ENCODE measurements around the gene FTCDNL1. TPM values are rescaled to one million over a fixed set of nuclear protein-coding genes. Genes with fewer than 3 reads are reported as not detected.

The FTCDNL1 gene
- polyA plus RNA-seq, 10 donors, result 1.4 to 3.0 (median 2.2) TPM

- peak in 1 of 3 donors; percentile 69 for DNase-seq
These were observed 59.7 kb downstream of the FTCDNL1 start for GRCh38 chr2:199791326-199791725.

GRCh38 chr2:199784512-199784911, 66.5 kb downstream of the FTCDNL1 start:
- DNase-seq, result no peak

- no peak for DNase-seq
These were observed 71.4 kb downstream of the FTCDNL1 start for GRCh38 chr2:199779589-199779988.

- DNase-seq, result no peak
These were observed 72.3 kb downstream of the FTCDNL1 start for GRCh38 chr2:199778655-199779054.

GRCh38 chr2:199777916-199778315, 73.1 kb downstream of the FTCDNL1 start:
- no peak for DNase-seq

GRCh38 chr2:199777315-199777714, 73.7 kb downstream of the FTCDNL1 start:
- DNase-seq, result no peak

GRCh38 chr2:199775267-199775666, 75.7 kb downstream of the FTCDNL1 start:
- peak in 1 of 3 donors; percentile 69 for DNase-seq

- DNase-seq, result no peak
These were observed 78.7 kb downstream of the FTCDNL1 start for GRCh38 chr2:199772035-199772976.

- no peak for DNase-seq
These were observed 80.3 kb downstream of the FTCDNL1 start for GRCh38 chr2:199770716-199771115.

- no peak for DNase-seq
These were observed 85.3 kb downstream of the FTCDNL1 start for GRCh38 chr2:199765646-199766045.

- no peak for DNase-seq
These were observed 86.7 kb downstream of the FTCDNL1 start for GRCh38 chr2:199764273-199764800.

GRCh38 chr2:199762963-199763362, 88.0 kb downstream of the FTCDNL1 start:
- no peak for DNase-seq

GRCh38 chr2:199760574-199760973, 90.4 kb downstream of the FTCDNL1 start:
- no peak for DNase-seq

GRCh38 chr2:199757233-199757870, 93.6 kb downstream of the FTCDNL1 start:
- DNase-seq, result peak; percentile 78 to 88 (median 78)

- DNase-seq, result no peak
These were observed 94.2 kb downstream of the FTCDNL1 start for GRCh38 chr2:199756743-199757142.

- no peak for DNase-seq
These were observed 94.8 kb downstream of the FTCDNL1 start for GRCh38 chr2:199756211-199756610.

GRCh38 chr2:199754766-199755165, 96.2 kb downstream of the FTCDNL1 start:
- DNase-seq, result no peak

- DNase-seq, result no peak
These were observed 99.4 kb downstream of the FTCDNL1 start for GRCh38 chr2:199751492-199752120.

GRCh38 chr2:199749571-199749970, 101.4 kb downstream of the FTCDNL1 start:
- no peak for DNase-seq

GRCh38 chr2:199744724-199745123, 106.3 kb downstream of the FTCDNL1 start:
- peak in 1 of 3 donors; percentile 67 for DNase-seq

GRCh38 chr2:199744260-199744659, 106.7 kb downstream of the FTCDNL1 start:
- DNase-seq, result no peak

GRCh38 chr2:199743415-199744120, 107.4 kb downstream of the FTCDNL1 start:
- no peak for DNase-seq

Measured in muscle of back (tissue), 11 donors.